Tibial artery (tissue), 4 donors: Measurements from ENCODE around the gene STAC2.

Source experiments
- DNase-seq, 2 donors: peaks; one replicate each; pipeline ENCODE4 v3.0.0-alpha.2; 2019
- H3K27ac ChIP-seq, 2 donors: fragments of 200-600 bp; sonication (generic) in 1 of 2; 1 replicate in 1 of 2; 2 replicates in 1 of 2; pipeline ENCODE4 v1.5.1; 2018 to 2019; ENCODE audit warnings: mild to moderate bottlenecking in 1 of 2
- H3K27me3 ChIP-seq, 2 donors: fragments of 200-600 bp; sonication (generic) in 1 of 2; one replicate each; pipeline versions ENCODE4 v1.5.1 to v1.6.0; 2016 to 2019
- H3K36me3 ChIP-seq, 3 donors: fragments of 200-600 bp; sonication (generic) in 2 of 3; one replicate each; pipeline ENCODE4 v1.5.1; 2016 to 2019; ENCODE audit warnings: mild to moderate bottlenecking in 2 of 3
- H3K4me1 ChIP-seq, 4 donors: fragments of 200-600 bp; sonication (generic) in 2 of 4; 1 replicate in 3 of 4; 2 replicates in 1 of 4; pipeline ENCODE4 v1.5.1; 2016 to 2019
- H3K4me3 ChIP-seq, 2 donors: fragments of 200-600 bp; sonication (generic) in 1 of 2; 1 replicate in 1 of 2; 2 replicates in 1 of 2; pipeline ENCODE4 v1.5.1; 2018 to 2019; ENCODE audit warnings: mild to moderate bottlenecking in 2 of 2
- H3K9me3 ChIP-seq, 3 donors: fragments of 200-600 bp; sonication (generic) in 1 of 3; one replicate each; pipeline ENCODE4 v1.5.1; 2016 to 2019
- CTCF ChIP-seq, 2 experiments: fragments of 200-600 bp in 1 of 2; fragments of 450-650 bp in 1 of 2; IDR thresholded peaks; one replicate each; pipeline ENCODE4 v1.5.1; 2017 to 2019; ENCODE audit warnings: antibody characterized with exemption in 2 of 2, mild to moderate bottlenecking in 1 of 2, moderate library complexity in 1 of 2
- intact Hi-C: fragments of 100-400 bp; cut with DNase I; formaldehyde crosslinking; loops from one replicate; pipeline ENCODE4 v1.15.0; 2023; ENCODE audit warnings: low total_unique reads

The STAC2 gene

GRCh38 chr17:39224778-39225307, 902 bp downstream of the STAC2 start:
- Histone ChIP-seq H3K27me3 (no peaks in the 10 kb centered on the region), H3K27ac (peak overlapping the region; percentile 93 to 94), H3K36me3 (peaks cover 0 to 7% (median 0%) of the 10 kb centered on the region in 3 donors), H3K4me1 (peaks cover 0 to 71% (median 53%) of the 10 kb centered on the region in 4 donors), H3K4me3 (peak overlapping the region; percentile 64 to 74), H3K9me3 (no peaks in the 10 kb centered on the region)
- DNase-seq: no peak
- no peak for TF ChIP-seq CTCF (IDR thresholded peaks at IDR 0.05)
- intact Hi-C loops: no loop called here

- H3K27me3 ChIP-seq: no peaks in the 10 kb centered on the region
These were observed 1.6 kb downstream of the STAC2 start for GRCh38 chr17:39223907-39224777.

GRCh38 chr17:39222866-39223834, 2.6 kb downstream of the STAC2 start:
- Histone ChIP-seq H3K27ac (peak overlapping the region; percentile 93 to 94), H3K4me1 (peaks cover 0 to 80% (median 65%) of the 10 kb centered on the region in 4 donors), H3K4me3 (peak overlapping the region; percentile 64 to 74), H3K9me3 (no peaks in the 10 kb centered on the region), H3K27me3 (no peaks in the 10 kb centered on the region), H3K36me3 (peaks cover 0 to 9% (median 0%) of the 10 kb centered on the region in 3 donors)
- TF ChIP-seq CTCF (IDR thresholded peaks at IDR 0.05): no peak
- intact Hi-C loops: no loop called here
- peak in 1 of 2 donors; percentile 90 for DNase-seq

More at GRCh38 chr17:39223907-39224777, 1.6 kb downstream of the STAC2 start:
- H3K9me3 ChIP-seq: no peaks in the 10 kb centered on the region
- H3K36me3 ChIP-seq: peaks cover 0 to 7% (median 0%) of the 10 kb centered on the region in 3 donors
- peak overlapping the region; percentile 93 to 94 for H3K27ac ChIP-seq
- H3K4me3 ChIP-seq: peak overlapping the region; percentile 64 to 74
- no peak for TF ChIP-seq CTCF (IDR thresholded peaks at IDR 0.05)
- DNase-seq: no peak
- peaks cover 0 to 73% (median 56%) of the 10 kb centered on the region in 4 donors for H3K4me1 ChIP-seq
- intact Hi-C loops: no loop called here

GRCh38 chr17:39222151-39222550, 3.6 kb downstream of the STAC2 start:
- peak in 1 of 2 donors; percentile 91 for DNase-seq
- Histone ChIP-seq H3K4me1 (peaks cover 0 to 90% (median 73%) of the 10 kb centered on the region in 4 donors), H3K4me3 (peak overlapping the region; percentile 64 to 74), H3K27me3 (no peaks in the 10 kb centered on the region), H3K36me3 (peaks cover 0 to 19% (median 8%) of the 10 kb centered on the region in 3 donors), H3K27ac (peak overlapping the region; percentile 93 to 94), H3K9me3 (no peaks in the 10 kb centered on the region)
- TF ChIP-seq CTCF (IDR thresholded peaks at IDR 0.05): no peak
- intact Hi-C loops: no loop called here

- TF ChIP-seq CTCF (IDR thresholded peaks at IDR 0.05): no peak
- no peaks in the 10 kb centered on the region for H3K9me3 ChIP-seq
- intact Hi-C loops: no loop called here
- H3K4me1 ChIP-seq: peaks cover 0 to 94% (median 75%) of the 10 kb centered on the region in 4 donors
- no peak overlapping the region for H3K4me3 ChIP-seq
- no peaks in the 10 kb centered on the region for H3K27me3 ChIP-seq
- no peak for DNase-seq
- H3K27ac ChIP-seq: peak overlapping the region; percentile 93 to 94
- peaks cover 0 to 25% (median 14%) of the 10 kb centered on the region in 3 donors for H3K36me3 ChIP-seq
These were observed 4.2 kb downstream of the STAC2 start for GRCh38 chr17:39221572-39221971.
